GM08714 (cell line): ENCODE results near the gene SH2B3.

Experiments used
- H3K4me3 ChIP-seq: fragments of 200-500 bp; sonication (Bioruptor generic); 2 replicates; pipeline ENCODE4 v1.5.1; 2014; ENCODE audit warnings: mild to moderate bottlenecking, low read length, inconsistent platforms
- ZNF274 ChIP-seq: IDR thresholded peaks from 2 replicates; pipeline ENCODE4 v1.6.1; 2012; ENCODE audit warnings: mild to moderate bottlenecking, low read depth, low read length

SH2B3 gene

GRCh38 chr12:111444925-111445725, 39.4 kb downstream of the SH2B3 start:
- peak overlapping the region; percentile 47; the same call in 1 of the 2 replicates for H3K4me3 ChIP-seq
- no peak for TF ChIP-seq ZNF274

GRCh38 chr12:111445726-111446581, 40.2 kb downstream of the SH2B3 start:
- peak overlapping the region; percentile 3; the same call in 1 of the 2 replicates for H3K4me3 ChIP-seq
- no peak for TF ChIP-seq ZNF274

- H3K4me3 ChIP-seq = no peak overlapping the region
- no peak for TF ChIP-seq ZNF274
Observed at GRCh38 chr12:111446631-111447570, 41.2 kb downstream of the SH2B3 start.

- no peak overlapping the region for H3K4me3 ChIP-seq
Observed at GRCh38 chr12:111447571-111448265, 42.0 kb downstream of the SH2B3 start.

GRCh38 chr12:111448266-111448830, 42.6 kb downstream of the SH2B3 start:
- no peak overlapping the region for H3K4me3 ChIP-seq
- no peak for TF ChIP-seq ZNF274

More at GRCh38 chr12:111447571-111448265, 42.0 kb downstream of the SH2B3 start:
- TF ChIP-seq ZNF274 = no peak

GRCh38 chr12:111448846-111449790, 43.4 kb downstream of the SH2B3 start:
- no peak for TF ChIP-seq ZNF274
- H3K4me3 ChIP-seq = no peak overlapping the region

- no peak for TF ChIP-seq ZNF274
- H3K4me3 ChIP-seq = no peak overlapping the region
Observed at GRCh38 chr12:111450676-111451075, 45.0 kb downstream of the SH2B3 start.

- no peak for TF ChIP-seq ZNF274
- no peak overlapping the region for H3K4me3 ChIP-seq
Observed at GRCh38 chr12:111451232-111451631, 45.5 kb downstream of the SH2B3 start.

GRCh38 chr12:111451649-111452129, 46.0 kb downstream of the SH2B3 start:
- no peak for TF ChIP-seq ZNF274

GRCh38 chr12:111453071-111453989, 47.6 kb downstream of the SH2B3 start:
- no peak for TF ChIP-seq ZNF274
- H3K4me3 ChIP-seq = no peak overlapping the region

More at GRCh38 chr12:111451649-111452129, 46.0 kb downstream of the SH2B3 start:
- no peak overlapping the region for H3K4me3 ChIP-seq

GRCh38 chr12:111454311-111454710, 48.6 kb downstream of the SH2B3 start:
- no peak for TF ChIP-seq ZNF274
- no peak overlapping the region for H3K4me3 ChIP-seq
